Calu3 (cell line): ENCODE measurements around the gene PIK3R1. TPM values are rescaled to one million over a fixed set of nuclear protein-coding genes. Genes with fewer than 3 reads are reported as not detected.

Experiments
- BruUV-seq: library from RNA; stranded (reverse); fragments of 400-500 nt; replicated peaks from 2 replicates; lab custom pipeline; 2021; lab: Mats Ljungman, UMichigan
- CTCF ChIA-PET: fragments of 300-600 bp; sonication (Branson Sonifier 250); formaldehyde crosslinking; loops from one replicate; lab custom pipeline; 2022; ENCODE audit warnings: antibody characterized with exemption; lab: Charles Lee
- DNase-seq: peaks from one replicate; pipeline ENCODE4 v3.0.0; 2022
- H3K27ac Mint-ChIP-seq: one replicate; pipeline ENCODE4 v1.8.0; 2022; ENCODE audit warnings: mixed read lengths; ENCODE audit not compliant: unreplicated experiment
- H3K27me3 Mint-ChIP-seq: one replicate; pipeline ENCODE4 v1.8.0; 2022; ENCODE audit warnings: mixed read lengths; ENCODE audit not compliant: unreplicated experiment
- H3K36me3 Mint-ChIP-seq: one replicate; pipeline ENCODE4 v1.8.0; 2022; ENCODE audit warnings: mild to moderate bottlenecking, moderate library complexity, mixed read lengths; ENCODE audit not compliant: insufficient read depth, unreplicated experiment
- H3K4me1 Mint-ChIP-seq: one replicate; pipeline ENCODE4 v1.8.0; 2022; ENCODE audit warnings: mild to moderate bottlenecking, low read depth, mixed read lengths; ENCODE audit not compliant: unreplicated experiment
- H3K4me3 Mint-ChIP-seq: one replicate; pipeline ENCODE4 v1.8.0; 2022; ENCODE audit warnings: mild to moderate bottlenecking, low read depth, moderate library complexity, mixed read lengths; ENCODE audit not compliant: unreplicated experiment
- H3K9me3 Mint-ChIP-seq: one replicate; pipeline ENCODE4 v1.8.0; 2022; ENCODE audit warnings: low read depth, mixed read lengths; ENCODE audit not compliant: unreplicated experiment
- intact Hi-C: fragments of 100-400 bp; cut with micrococcal nuclease; formaldehyde crosslinking; loops from one replicate; pipeline ENCODE4 v1.10.0; 2022; ENCODE audit not compliant: unreplicated experiment
- total RNA-seq: library from RNA; stranded (reverse); gene quantifications from 2 replicates; pipeline ENCODE4 v1.2.3, GENCODE V29; 2022
- TF ChIP-seq, protein P1 (sequence below): fragments of 200-600 bp; IDR thresholded peaks from one replicate; pipeline ENCODE4 v1.8.0; 2022; ENCODE audit warnings: antibody characterized with exemption; ENCODE audit not compliant: unreplicated experiment

PIK3R1 gene
- total RNA-seq, 1 experiment from 2014 or later, result 74.8 TPM

DNA sequence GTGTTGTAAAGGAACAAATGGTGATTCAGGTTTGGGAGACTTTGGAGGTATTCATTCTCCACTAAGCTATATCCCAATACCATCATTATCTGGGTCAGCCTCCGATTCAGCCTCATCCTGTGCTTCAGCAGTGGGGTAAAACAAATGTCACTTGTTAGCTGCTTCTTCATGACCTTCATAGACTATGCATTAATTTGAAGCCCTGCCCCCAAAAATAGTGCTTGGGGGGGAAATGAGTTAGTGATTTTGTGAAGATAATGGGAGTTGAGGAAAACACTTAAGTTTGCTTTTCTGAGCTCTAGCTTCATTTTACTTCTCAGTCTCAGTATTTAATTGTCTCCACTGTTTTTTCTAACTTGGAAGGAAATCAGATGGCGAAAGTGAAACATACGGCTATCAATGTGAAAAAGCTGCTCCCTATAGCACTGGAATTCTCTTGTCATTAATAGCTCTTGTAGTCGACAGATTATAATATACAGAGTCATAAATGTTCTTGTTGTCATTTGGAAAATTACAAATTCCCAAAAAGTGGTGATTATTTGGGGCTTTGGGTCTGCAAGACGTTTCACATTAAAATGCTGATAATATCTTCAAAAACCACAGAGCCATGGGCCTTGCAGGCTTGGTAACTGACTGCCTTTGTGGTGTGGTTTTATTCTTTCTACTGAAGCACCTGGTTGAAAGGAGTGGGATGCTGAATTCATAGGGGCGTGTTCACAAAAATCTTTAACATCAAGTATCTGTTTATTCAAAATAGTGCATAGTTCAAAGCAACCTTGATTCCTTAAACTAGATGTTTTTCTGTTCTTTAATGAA lies 40.0 kb downstream of the PIK3R1 start:
- CTCF ChIA-PET, result interaction anchor here (1.7 kb wide), 1 partner anchor 1009 kb away, joined by 4 read pairs; no protein-coding TSS in a partner anchor
- Mint-ChIP-seq H3K9me3 (no peaks in the 10 kb centered on the region), H3K27me3 (no peaks in the 10 kb centered on the region), H3K4me1 (peaks cover 42% of the 10 kb centered on the region), H3K27ac (no peak overlapping the region), H3K36me3 (peaks cover 17% of the 10 kb centered on the region), H3K4me3 (no peak overlapping the region)
- TF ChIP-seq, protein P1, sequence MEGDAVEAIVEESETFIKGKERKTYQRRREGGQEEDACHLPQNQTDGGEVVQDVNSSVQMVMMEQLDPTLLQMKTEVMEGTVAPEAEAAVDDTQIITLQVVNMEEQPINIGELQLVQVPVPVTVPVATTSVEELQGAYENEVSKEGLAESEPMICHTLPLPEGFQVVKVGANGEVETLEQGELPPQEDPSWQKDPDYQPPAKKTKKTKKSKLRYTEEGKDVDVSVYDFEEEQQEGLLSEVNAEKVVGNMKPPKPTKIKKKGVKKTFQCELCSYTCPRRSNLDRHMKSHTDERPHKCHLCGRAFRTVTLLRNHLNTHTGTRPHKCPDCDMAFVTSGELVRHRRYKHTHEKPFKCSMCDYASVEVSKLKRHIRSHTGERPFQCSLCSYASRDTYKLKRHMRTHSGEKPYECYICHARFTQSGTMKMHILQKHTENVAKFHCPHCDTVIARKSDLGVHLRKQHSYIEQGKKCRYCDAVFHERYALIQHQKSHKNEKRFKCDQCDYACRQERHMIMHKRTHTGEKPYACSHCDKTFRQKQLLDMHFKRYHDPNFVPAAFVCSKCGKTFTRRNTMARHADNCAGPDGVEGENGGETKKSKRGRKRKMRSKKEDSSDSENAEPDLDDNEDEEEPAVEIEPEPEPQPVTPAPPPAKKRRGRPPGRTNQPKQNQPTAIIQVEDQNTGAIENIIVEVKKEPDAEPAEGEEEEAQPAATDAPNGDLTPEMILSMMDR, result no peak
- intact Hi-C loops, result loop anchor here (10.0 kb wide), 1 partner anchor 441 kb away; no protein-coding TSS in a partner anchor
- no peak for DNase-seq
- no TSS peak for BruUV-seq

DNA sequence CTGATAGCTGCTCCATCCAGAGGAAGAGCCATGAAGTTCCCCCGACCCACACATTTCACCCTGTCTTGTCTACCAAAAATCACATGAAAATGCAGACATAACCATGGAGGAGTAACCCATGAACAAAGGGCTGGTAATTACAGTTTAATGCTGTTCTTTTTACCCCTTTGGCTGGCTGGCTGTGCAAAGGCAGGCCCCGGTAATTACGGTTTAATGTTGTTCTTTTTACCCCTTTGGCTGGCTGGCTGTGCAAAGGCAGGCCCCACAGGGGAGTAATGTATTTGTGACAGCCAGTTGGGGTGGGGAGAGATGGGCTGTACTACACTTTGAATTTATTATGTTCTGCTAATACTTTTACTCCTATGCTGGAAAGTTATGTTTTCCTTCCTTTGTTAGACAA lies 41.7 kb downstream of the PIK3R1 start:
- DNase-seq, result no peak
- TF ChIP-seq, protein P1, result no peak
- intact Hi-C loops, result loop anchor here (10.0 kb wide), 1 partner anchor 442 kb away; no protein-coding TSS in a partner anchor
- no TSS peak for BruUV-seq
- Mint-ChIP-seq H3K4me3 (no peak overlapping the region), H3K27me3 (no peaks in the 10 kb centered on the region), H3K36me3 (peaks cover 17% of the 10 kb centered on the region), H3K9me3 (no peaks in the 10 kb centered on the region), H3K4me1 (peaks cover 29% of the 10 kb centered on the region), H3K27ac (no peak overlapping the region)
- CTCF ChIA-PET, result interaction anchor here (0.6 to 1.6 kb wide), 2 partner anchors 14 to 648 kb away, joined by 4 to 6 read pairs; no protein-coding TSS in a partner anchor

- H3K27me3 Mint-ChIP-seq, result no peaks in the 10 kb centered on the region
- TF ChIP-seq, protein P1, result no peak
- no peak overlapping the region for H3K4me3 Mint-ChIP-seq
- no peak for DNase-seq
- peaks cover 17% of the 10 kb centered on the region for H3K36me3 Mint-ChIP-seq
- no peak overlapping the region for H3K27ac Mint-ChIP-seq
- intact Hi-C loops, result loop anchor here (10.0 kb wide), 1 partner anchor 444 kb away; no protein-coding TSS in a partner anchor
- H3K4me1 Mint-ChIP-seq, result peaks cover 23% of the 10 kb centered on the region
- H3K9me3 Mint-ChIP-seq, result no peaks in the 10 kb centered on the region
- no TSS peak for BruUV-seq
- CTCF ChIA-PET, result interaction anchor here (1.6 kb wide), 1 partner anchor 12 kb away, joined by 4 read pairs; no protein-coding TSS in a partner anchor
Measured at GRCh38 chr5:68258531-68258930, 43.0 kb downstream of the PIK3R1 start.

DNA sequence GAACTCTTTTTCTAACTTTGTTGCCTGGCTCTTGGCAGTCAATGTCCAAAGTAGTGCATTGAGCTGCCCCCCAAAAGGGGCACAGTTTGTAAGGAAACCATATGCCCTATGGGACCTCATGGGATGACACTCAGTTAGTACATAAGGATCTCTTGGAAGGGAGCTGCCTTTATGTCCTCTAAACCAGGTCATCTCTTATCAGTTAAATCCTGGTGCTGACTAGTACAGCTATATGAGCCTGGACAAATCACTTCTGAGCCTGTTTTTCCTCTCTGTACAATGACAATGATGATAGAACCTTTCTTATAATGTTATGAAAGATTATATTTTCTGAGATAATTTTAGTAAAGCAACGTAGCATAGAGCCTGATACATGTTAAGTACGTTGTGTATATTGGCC lies 44.1 kb downstream of the PIK3R1 start:
- intact Hi-C loops, result loop anchor here (10.0 kb wide), 1 partner anchor 445 kb away; no protein-coding TSS in a partner anchor
- BruUV-seq, result no TSS peak

More for the DNA sequence above, 44.1 kb downstream of the PIK3R1 start:
- TF ChIP-seq, protein P1, result no peak
- DNase-seq, result no peak
- CTCF ChIA-PET, result no interaction called here
- Mint-ChIP-seq H3K4me1 (peaks cover 24% of the 10 kb centered on the region), H3K36me3 (peaks cover 13% of the 10 kb centered on the region), H3K4me3 (no peak overlapping the region), H3K27me3 (no peaks in the 10 kb centered on the region), H3K27ac (no peak overlapping the region), H3K9me3 (no peaks in the 10 kb centered on the region)
